Measurements from ENCODE around the gene LLCFC1.

LLCFC1 gene

GRCh38 chr7:142943706-142944268 is 4.5 kb downstream of the LLCFC1 start:
- Histone ChIP-seq H3K27ac (ENCODE audit: low read depth, low read length) (no peak overlapping the region), H3K27me3 (ENCODE audit: control insufficient read depth, insufficient read depth, low read length) (no peaks in the 10 kb centered on the region), H3K36me3 (ENCODE audit: control insufficient read depth, insufficient read depth, low read length) (no peaks in the 10 kb centered on the region), H3K9ac (ENCODE audit: low read depth, low read length) (no peak overlapping the region), H3K4me1 (ENCODE audit: control insufficient read depth, insufficient read depth, low read length) (no peaks in the 10 kb centered on the region), H3K4me3 (ENCODE audit: low read depth, low read length) (no peak overlapping the region), H3K9me3 (ENCODE audit: control insufficient read depth, insufficient read depth, low read length) (no peaks in the 10 kb centered on the region)

- H3K4me3 ChIP-seq (ENCODE audit: low read depth, low read length), result no peak overlapping the region
- H3K9ac ChIP-seq (ENCODE audit: low read depth, low read length), result no peak overlapping the region
- no peak overlapping the region for H3K27ac ChIP-seq (ENCODE audit: low read depth, low read length)
- no peaks in the 10 kb centered on the region for H3K27me3 ChIP-seq (ENCODE audit: control insufficient read depth, insufficient read depth, low read length)
- no peaks in the 10 kb centered on the region for H3K36me3 ChIP-seq (ENCODE audit: control insufficient read depth, insufficient read depth, low read length)
- H3K9me3 ChIP-seq (ENCODE audit: control insufficient read depth, insufficient read depth, low read length), result no peaks in the 10 kb centered on the region
- no peaks in the 10 kb centered on the region for H3K4me1 ChIP-seq (ENCODE audit: control insufficient read depth, insufficient read depth, low read length)
Observed at GRCh38 chr7:142945001-142945400, 5.7 kb downstream of the LLCFC1 start.

GRCh38 chr7:142948603-142949002 is 9.3 kb downstream of the LLCFC1 start:
- H3K27me3 ChIP-seq (ENCODE audit: control insufficient read depth, insufficient read depth, low read length), result no peaks in the 10 kb centered on the region
- no peaks in the 10 kb centered on the region for H3K9me3 ChIP-seq (ENCODE audit: control insufficient read depth, insufficient read depth, low read length)
- H3K9ac ChIP-seq (ENCODE audit: low read depth, low read length), result no peak overlapping the region
- H3K4me3 ChIP-seq (ENCODE audit: low read depth, low read length), result no peak overlapping the region
- no peak overlapping the region for H3K27ac ChIP-seq (ENCODE audit: low read depth, low read length)
- no peaks in the 10 kb centered on the region for H3K36me3 ChIP-seq (ENCODE audit: control insufficient read depth, insufficient read depth, low read length)
- H3K4me1 ChIP-seq (ENCODE audit: control insufficient read depth, insufficient read depth, low read length), result no peaks in the 10 kb centered on the region

GRCh38 chr7:142950235-142950634 is 11.0 kb downstream of the LLCFC1 start:
- Histone ChIP-seq H3K4me1 (ENCODE audit: control insufficient read depth, insufficient read depth, low read length) (no peaks in the 10 kb centered on the region), H3K9ac (ENCODE audit: low read depth, low read length) (no peak overlapping the region), H3K4me3 (ENCODE audit: low read depth, low read length) (no peak overlapping the region), H3K27me3 (ENCODE audit: control insufficient read depth, insufficient read depth, low read length) (no peaks in the 10 kb centered on the region), H3K9me3 (ENCODE audit: control insufficient read depth, insufficient read depth, low read length) (no peaks in the 10 kb centered on the region; the same call in 1 of the 2 replicates), H3K36me3 (ENCODE audit: control insufficient read depth, insufficient read depth, low read length) (no peaks in the 10 kb centered on the region), H3K27ac (ENCODE audit: low read depth, low read length) (no peak overlapping the region)

GRCh38 chr7:142954680-142955268 is 15.5 kb downstream of the LLCFC1 start:
- peaks cover 25% of the 10 kb centered on the region for H3K4me1 ChIP-seq (ENCODE audit: control insufficient read depth, insufficient read depth, low read length)
- no peak overlapping the region for H3K4me3 ChIP-seq (ENCODE audit: low read depth, low read length)
- no peaks in the 10 kb centered on the region for H3K36me3 ChIP-seq (ENCODE audit: control insufficient read depth, insufficient read depth, low read length)
- H3K9ac ChIP-seq (ENCODE audit: low read depth, low read length), result no peak overlapping the region
- no peak overlapping the region for H3K27ac ChIP-seq (ENCODE audit: low read depth, low read length)
- no peaks in the 10 kb centered on the region; the same call in 1 of the 2 replicates for H3K9me3 ChIP-seq (ENCODE audit: control insufficient read depth, insufficient read depth, low read length)
- no peaks in the 10 kb centered on the region for H3K27me3 ChIP-seq (ENCODE audit: control insufficient read depth, insufficient read depth, low read length)

GRCh38 chr7:142956951-142957623 is 17.8 kb downstream of the LLCFC1 start:
- H3K9ac ChIP-seq (ENCODE audit: low read depth, low read length), result no peak overlapping the region
- no peaks in the 10 kb centered on the region for H3K36me3 ChIP-seq (ENCODE audit: control insufficient read depth, insufficient read depth, low read length)
- no peak overlapping the region for H3K4me3 ChIP-seq (ENCODE audit: low read depth, low read length)
- H3K27me3 ChIP-seq (ENCODE audit: control insufficient read depth, insufficient read depth, low read length), result no peaks in the 10 kb centered on the region
- peak overlapping the region; percentile 67 for H3K27ac ChIP-seq (ENCODE audit: low read depth, low read length)
- peaks cover 32% of the 10 kb centered on the region for H3K4me1 ChIP-seq (ENCODE audit: control insufficient read depth, insufficient read depth, low read length)
- no peaks in the 10 kb centered on the region; the same call in 1 of the 2 replicates for H3K9me3 ChIP-seq (ENCODE audit: control insufficient read depth, insufficient read depth, low read length)

GRCh38 chr7:142957723-142958122 is 18.4 kb downstream of the LLCFC1 start:
- H3K27ac ChIP-seq (ENCODE audit: low read depth, low read length), result peak overlapping the region; percentile 56
- H3K36me3 ChIP-seq (ENCODE audit: control insufficient read depth, insufficient read depth, low read length), result no peaks in the 10 kb centered on the region
- H3K27me3 ChIP-seq (ENCODE audit: control insufficient read depth, insufficient read depth, low read length), result no peaks in the 10 kb centered on the region
- no peaks in the 10 kb centered on the region; the same call in 1 of the 2 replicates for H3K9me3 ChIP-seq (ENCODE audit: control insufficient read depth, insufficient read depth, low read length)
- H3K4me3 ChIP-seq (ENCODE audit: low read depth, low read length), result no peak overlapping the region
- H3K4me1 ChIP-seq (ENCODE audit: control insufficient read depth, insufficient read depth, low read length), result peaks cover 38% of the 10 kb centered on the region
- H3K9ac ChIP-seq (ENCODE audit: low read depth, low read length), result no peak overlapping the region

GRCh38 chr7:142959202-142959601 is 19.9 kb downstream of the LLCFC1 start:
- Histone ChIP-seq H3K27ac (ENCODE audit: low read depth, low read length) (peak overlapping the region; percentile 39), H3K9me3 (ENCODE audit: control insufficient read depth, insufficient read depth, low read length) (no peaks in the 10 kb centered on the region; the same call in 1 of the 2 replicates), H3K36me3 (ENCODE audit: control insufficient read depth, insufficient read depth, low read length) (no peaks in the 10 kb centered on the region), H3K9ac (ENCODE audit: low read depth, low read length) (no peak overlapping the region), H3K4me1 (ENCODE audit: control insufficient read depth, insufficient read depth, low read length) (peaks cover 44% of the 10 kb centered on the region), H3K27me3 (ENCODE audit: control insufficient read depth, insufficient read depth, low read length) (no peaks in the 10 kb centered on the region), H3K4me3 (ENCODE audit: low read depth, low read length) (no peak overlapping the region)

- no peak overlapping the region for H3K9ac ChIP-seq (ENCODE audit: low read depth, low read length)
- no peak overlapping the region for H3K4me3 ChIP-seq (ENCODE audit: low read depth, low read length)
- no peaks in the 10 kb centered on the region for H3K9me3 ChIP-seq (ENCODE audit: control insufficient read depth, insufficient read depth, low read length)
- H3K36me3 ChIP-seq (ENCODE audit: control insufficient read depth, insufficient read depth, low read length), result no peaks in the 10 kb centered on the region
- no peak overlapping the region for H3K27ac ChIP-seq (ENCODE audit: low read depth, low read length)
- H3K27me3 ChIP-seq (ENCODE audit: control insufficient read depth, insufficient read depth, low read length), result no peaks in the 10 kb centered on the region
- peaks cover 44% of the 10 kb centered on the region for H3K4me1 ChIP-seq (ENCODE audit: control insufficient read depth, insufficient read depth, low read length)
Observed at GRCh38 chr7:142960955-142961512, 21.8 kb downstream of the LLCFC1 start.

- H3K36me3 ChIP-seq (ENCODE audit: control insufficient read depth, insufficient read depth, low read length), result no peaks in the 10 kb centered on the region
- H3K9me3 ChIP-seq (ENCODE audit: control insufficient read depth, insufficient read depth, low read length), result no peaks in the 10 kb centered on the region
- peaks cover 44% of the 10 kb centered on the region for H3K4me1 ChIP-seq (ENCODE audit: control insufficient read depth, insufficient read depth, low read length)
- H3K27ac ChIP-seq (ENCODE audit: low read depth, low read length), result no peak overlapping the region
- H3K9ac ChIP-seq (ENCODE audit: low read depth, low read length), result no peak overlapping the region
- no peak overlapping the region for H3K4me3 ChIP-seq (ENCODE audit: low read depth, low read length)
- no peaks in the 10 kb centered on the region for H3K27me3 ChIP-seq (ENCODE audit: control insufficient read depth, insufficient read depth, low read length)
Observed at GRCh38 chr7:142961595-142961972, 22.3 kb downstream of the LLCFC1 start.
